ENCODE results near the gene NAT9. TPM values are rescaled to one million over a fixed set of nuclear protein-coding genes. Genes with fewer than 3 reads are reported as not detected.

The NAT9 gene
- total and polyA plus RNA-seq, 4 donors, result 27.1 to 47.4 (median 36.6) TPM

GRCh38 chr17:74744714-74745547 is 31.2 kb downstream of the NAT9 start:
- H3K4me3 ChIP-seq, result no peak overlapping the region
- ATAC-seq (ENCODE audit: insufficient read depth, low FRiP score), result peak; percentile 34
- H3K27me3 ChIP-seq (ENCODE audit: control insufficient read depth in 3 of 3, insufficient read depth in 3 of 3, low read length in 2 of 3), result peaks cover 0 to 7% (median 0%) of the 10 kb centered on the region in 3 donors
- peak; percentile 99 for TF ChIP-seq CTCF (IDR thresholded peaks at IDR 0.05; ENCODE audit: control extremely low read depth, extremely low read depth)
- peaks cover 0 to 41% (median 27%) of the 10 kb centered on the region in 5 donors for H3K4me1 ChIP-seq (ENCODE audit: control insufficient read depth in 5 of 5, insufficient read depth in 5 of 5, low read length in 5 of 5)
- H3K9ac ChIP-seq (ENCODE audit: insufficient read depth in 1 of 2, low read length in 2 of 2), result no peak overlapping the region
- H3K27ac ChIP-seq (ENCODE audit: low read depth in 1 of 2, low read length in 1 of 2), result peak overlapping the region in 1 of 2 donors; percentile 77
- WGBS, 2 donors, result 31 to 44% methylated on average over 23 to 24 of the region's 24 CpGs
- H3K9me3 ChIP-seq (ENCODE audit: control insufficient read depth in 4 of 4, insufficient read depth in 3 of 4, low read length in 3 of 4), result no peaks in the 10 kb centered on the region
- peak; percentile 76 to 84 (median 77) for DNase-seq
- no peaks in the 10 kb centered on the region for H3K36me3 ChIP-seq (ENCODE audit: control insufficient read depth in 4 of 4, insufficient read depth in 4 of 4, low read length in 4 of 4)

- no peaks in the 10 kb centered on the region for H3K9me3 ChIP-seq (ENCODE audit: control insufficient read depth in 4 of 4, insufficient read depth in 3 of 4, low read length in 3 of 4)
- no peak for TF ChIP-seq CTCF (IDR thresholded peaks at IDR 0.05; ENCODE audit: control extremely low read depth, extremely low read depth)
- H3K4me3 ChIP-seq, result no peak overlapping the region
- H3K27ac ChIP-seq (ENCODE audit: low read depth in 1 of 2, low read length in 1 of 2), result no peak overlapping the region
- WGBS, 2 donors, result 21 to 44% methylated on average over 2 of the region's 2 CpGs
- peaks cover 0 to 38% (median 27%) of the 10 kb centered on the region in 5 donors for H3K4me1 ChIP-seq (ENCODE audit: control insufficient read depth in 5 of 5, insufficient read depth in 5 of 5, low read length in 5 of 5)
- DNase-seq (no peak), ATAC-seq (ENCODE audit: insufficient read depth, low FRiP score) (no peak)
- no peaks in the 10 kb centered on the region for H3K36me3 ChIP-seq (ENCODE audit: control insufficient read depth in 4 of 4, insufficient read depth in 4 of 4, low read length in 4 of 4)
- H3K27me3 ChIP-seq (ENCODE audit: control insufficient read depth in 3 of 3, insufficient read depth in 3 of 3, low read length in 2 of 3), result peaks cover 0 to 8% (median 0%) of the 10 kb centered on the region in 3 donors
- H3K9ac ChIP-seq (ENCODE audit: insufficient read depth in 1 of 2, low read length in 2 of 2), result peak overlapping the region in 1 of 2 donors; percentile 34
Observed at GRCh38 chr17:74744349-74744713, 31.8 kb downstream of the NAT9 start.

GRCh38 chr17:74743755-74744154 is 32.4 kb downstream of the NAT9 start:
- ATAC-seq (ENCODE audit: insufficient read depth, low FRiP score), result no peak
- Histone ChIP-seq H3K27me3 (ENCODE audit: control insufficient read depth in 3 of 3, insufficient read depth in 3 of 3, low read length in 2 of 3) (peaks cover 0 to 14% (median 0%) of the 10 kb centered on the region in 3 donors), H3K27ac (ENCODE audit: low read depth in 1 of 2, low read length in 1 of 2) (no peak overlapping the region), H3K9me3 (ENCODE audit: control insufficient read depth in 4 of 4, insufficient read depth in 3 of 4, low read length in 3 of 4) (no peaks in the 10 kb centered on the region), H3K36me3 (ENCODE audit: control insufficient read depth in 4 of 4, insufficient read depth in 4 of 4, low read length in 4 of 4) (no peaks in the 10 kb centered on the region), H3K9ac (ENCODE audit: insufficient read depth in 1 of 2, low read length in 2 of 2) (peak overlapping the region in 1 of 2 donors; percentile 34), H3K4me3 (no peak overlapping the region), H3K4me1 (ENCODE audit: control insufficient read depth in 5 of 5, insufficient read depth in 5 of 5, low read length in 5 of 5) (peaks cover 0 to 44% (median 27%) of the 10 kb centered on the region in 5 donors)
- 58 to 86% methylated on average over 2 of the region's 2 CpGs for WGBS, 2 donors
- DNase-seq, result no peak
- TF ChIP-seq CTCF (IDR thresholded peaks at IDR 0.05; ENCODE audit: control extremely low read depth, extremely low read depth), result no peak
